Nephron progenitor cell (in vitro differentiated cells): ENCODE measurements around the gene CDC42EP5.

ENCODE experiments used
- DNase-seq: peaks from one replicate; pipeline ENCODE4 v3.0.0; 2021
- H3K27ac Mint-ChIP-seq: 2 replicates; pipeline ENCODE4 v1.8.0; 2021; ENCODE audit warnings: mild to moderate bottlenecking, moderate library complexity, mixed read lengths
- H3K27me3 Mint-ChIP-seq: 2 replicates; pipeline ENCODE4 v1.8.0; 2021; ENCODE audit warnings: mild to moderate bottlenecking, low read depth, mixed read lengths; ENCODE audit not compliant: poor library complexity
- H3K36me3 Mint-ChIP-seq: 2 replicates; pipeline ENCODE4 v1.8.0; 2021; ENCODE audit warnings: low read depth, mixed read lengths
- H3K4me1 Mint-ChIP-seq: 2 replicates; pipeline ENCODE4 v1.8.0; 2021; ENCODE audit warnings: mixed read lengths
- H3K4me3 Mint-ChIP-seq: 2 replicates; pipeline ENCODE4 v1.8.0; 2021; ENCODE audit warnings: mild to moderate bottlenecking, moderate library complexity, mixed read lengths
- H3K9me3 Mint-ChIP-seq: 2 replicates; pipeline ENCODE4 v1.8.0; 2021; ENCODE audit warnings: mild to moderate bottlenecking, moderate library complexity, mixed read lengths
- CTCF ChIP-seq: fragments of 200-600 bp; sonication (generic); IDR thresholded peaks from 2 replicates; pipeline ENCODE4 v1.5.0; 2021; ENCODE audit warnings: antibody characterized with exemption

Gene CDC42EP5

DNA sequence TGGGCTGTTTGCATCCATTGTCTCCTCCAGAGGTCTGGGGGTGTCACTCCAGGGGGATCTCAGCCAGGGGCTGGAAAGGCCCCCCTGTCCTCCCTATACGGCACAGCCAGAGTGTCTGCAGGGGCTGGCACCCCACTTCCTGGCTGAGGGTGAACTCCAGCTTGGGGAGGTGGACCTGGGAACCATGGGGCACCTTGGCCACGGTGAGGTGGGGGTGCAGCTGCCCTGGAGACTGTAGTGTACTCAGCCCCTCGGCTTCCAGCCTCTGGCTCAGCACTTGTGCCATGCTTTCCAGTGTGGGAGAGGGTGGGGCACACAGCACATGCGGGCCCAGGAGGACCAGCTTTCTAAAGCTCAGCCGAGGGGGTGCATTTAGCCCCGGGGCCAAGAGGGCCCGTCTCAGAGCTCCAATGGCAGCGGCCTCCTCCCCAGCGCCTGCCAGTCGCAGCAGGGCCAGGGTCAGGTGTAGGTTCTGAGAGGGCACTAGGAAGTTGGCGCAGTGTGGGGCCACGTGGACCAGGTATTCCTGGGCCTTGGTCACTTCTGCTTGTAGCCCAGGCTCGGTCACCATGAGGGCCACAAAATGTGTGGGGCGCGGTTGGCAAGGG is 10.9 kb downstream of the CDC42EP5 start:
- H3K27ac Mint-ChIP-seq: peak overlapping the region; percentile 57
- H3K36me3 Mint-ChIP-seq: peaks cover 25% of the 10 kb centered on the region
- no peak for TF ChIP-seq CTCF
- H3K4me1 Mint-ChIP-seq: peaks cover 32% of the 10 kb centered on the region
- no peak for DNase-seq
- H3K4me3 Mint-ChIP-seq: peak overlapping the region; percentile 61
- peaks cover 4% of the 10 kb centered on the region for H3K9me3 Mint-ChIP-seq
- peaks cover 30% of the 10 kb centered on the region for H3K27me3 Mint-ChIP-seq

GRCh38 chr19:54461613-54462012 is 11.5 kb downstream of the CDC42EP5 start:
- peaks cover 4% of the 10 kb centered on the region for H3K9me3 Mint-ChIP-seq
- peak overlapping the region; percentile 57 for H3K27ac Mint-ChIP-seq
- no peak for TF ChIP-seq CTCF
- peak overlapping the region; percentile 61 for H3K4me3 Mint-ChIP-seq
- peaks cover 25% of the 10 kb centered on the region for H3K36me3 Mint-ChIP-seq
- H3K27me3 Mint-ChIP-seq: peaks cover 25% of the 10 kb centered on the region
- peaks cover 32% of the 10 kb centered on the region for H3K4me1 Mint-ChIP-seq
- DNase-seq: no peak

DNA sequence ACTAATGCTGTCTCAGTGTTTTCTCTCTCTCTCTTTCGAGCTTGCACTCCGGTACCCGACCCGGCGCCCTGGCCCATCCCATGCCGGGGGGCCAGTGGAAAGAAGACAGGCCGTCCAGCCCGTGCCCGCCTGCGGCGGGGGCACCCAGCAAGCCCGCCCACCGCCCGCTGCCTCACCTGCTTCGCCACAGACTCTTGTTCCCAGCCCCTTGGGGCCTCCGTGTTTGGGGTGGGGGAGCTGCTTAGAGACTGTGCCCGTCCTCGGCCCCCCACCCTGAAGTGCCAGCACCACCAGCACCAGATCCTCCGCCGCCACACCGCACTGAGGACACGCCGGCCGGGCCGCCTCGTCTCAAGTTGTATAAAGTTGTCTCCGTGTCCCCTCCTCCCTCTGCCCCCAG is 11.9 kb downstream of the CDC42EP5 start:
- TF ChIP-seq CTCF: no peak
- Mint-ChIP-seq H3K4me3 (peak overlapping the region; percentile 61), H3K27me3 (peaks cover 21% of the 10 kb centered on the region), H3K9me3 (peaks cover 4% of the 10 kb centered on the region), H3K27ac (peak overlapping the region; percentile 91), H3K36me3 (peaks cover 25% of the 10 kb centered on the region), H3K4me1 (peaks cover 32% of the 10 kb centered on the region)
- no peak for DNase-seq

DNA sequence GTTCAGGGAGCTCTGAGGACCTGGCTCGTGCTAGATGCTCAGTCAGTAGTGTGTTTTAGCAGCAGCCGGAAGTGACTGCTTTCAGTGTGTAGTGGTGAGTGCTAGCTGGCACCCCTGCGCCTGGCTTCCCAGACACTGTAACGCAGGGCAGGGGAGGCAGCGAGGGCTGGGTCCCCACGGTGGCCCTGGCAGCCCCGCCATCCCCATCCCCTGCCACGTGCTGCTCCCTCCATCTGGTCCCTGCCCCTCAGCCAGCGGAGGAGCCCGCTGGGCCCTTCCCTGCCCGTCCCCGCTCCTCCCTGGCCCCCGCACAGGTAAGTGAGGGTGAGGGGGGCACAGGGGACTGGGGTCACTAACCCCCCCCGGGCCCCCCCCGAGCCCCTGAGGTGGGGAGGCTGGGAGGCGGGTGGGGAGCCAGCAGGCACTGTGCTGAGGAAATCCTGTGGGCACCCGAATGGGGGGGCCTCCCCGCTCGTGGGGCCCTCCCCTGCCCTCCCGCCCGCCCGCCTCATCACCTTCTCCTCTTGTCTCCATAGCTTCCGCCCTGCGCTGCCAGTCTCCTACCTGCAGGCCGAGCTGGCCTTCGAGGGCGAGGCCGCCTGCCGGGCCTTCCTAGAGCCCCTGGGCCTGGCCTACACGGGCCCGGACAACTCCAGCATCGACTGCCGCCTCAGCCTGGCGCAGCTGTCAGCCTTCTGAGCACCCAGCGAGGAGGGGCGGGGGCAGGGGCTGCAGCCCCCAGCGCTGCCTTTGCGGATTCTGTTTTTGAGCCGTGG is 12.7 kb downstream of the CDC42EP5 start:
- no peak for DNase-seq
- H3K27me3 Mint-ChIP-seq: peaks cover 13% of the 10 kb centered on the region
- no peak overlapping the region for H3K27ac Mint-ChIP-seq
- no peak overlapping the region for H3K4me3 Mint-ChIP-seq
- H3K9me3 Mint-ChIP-seq: peaks cover 4% of the 10 kb centered on the region
- TF ChIP-seq CTCF: no peak
- H3K36me3 Mint-ChIP-seq: peaks cover 28% of the 10 kb centered on the region
- H3K4me1 Mint-ChIP-seq: peaks cover 32% of the 10 kb centered on the region

DNA sequence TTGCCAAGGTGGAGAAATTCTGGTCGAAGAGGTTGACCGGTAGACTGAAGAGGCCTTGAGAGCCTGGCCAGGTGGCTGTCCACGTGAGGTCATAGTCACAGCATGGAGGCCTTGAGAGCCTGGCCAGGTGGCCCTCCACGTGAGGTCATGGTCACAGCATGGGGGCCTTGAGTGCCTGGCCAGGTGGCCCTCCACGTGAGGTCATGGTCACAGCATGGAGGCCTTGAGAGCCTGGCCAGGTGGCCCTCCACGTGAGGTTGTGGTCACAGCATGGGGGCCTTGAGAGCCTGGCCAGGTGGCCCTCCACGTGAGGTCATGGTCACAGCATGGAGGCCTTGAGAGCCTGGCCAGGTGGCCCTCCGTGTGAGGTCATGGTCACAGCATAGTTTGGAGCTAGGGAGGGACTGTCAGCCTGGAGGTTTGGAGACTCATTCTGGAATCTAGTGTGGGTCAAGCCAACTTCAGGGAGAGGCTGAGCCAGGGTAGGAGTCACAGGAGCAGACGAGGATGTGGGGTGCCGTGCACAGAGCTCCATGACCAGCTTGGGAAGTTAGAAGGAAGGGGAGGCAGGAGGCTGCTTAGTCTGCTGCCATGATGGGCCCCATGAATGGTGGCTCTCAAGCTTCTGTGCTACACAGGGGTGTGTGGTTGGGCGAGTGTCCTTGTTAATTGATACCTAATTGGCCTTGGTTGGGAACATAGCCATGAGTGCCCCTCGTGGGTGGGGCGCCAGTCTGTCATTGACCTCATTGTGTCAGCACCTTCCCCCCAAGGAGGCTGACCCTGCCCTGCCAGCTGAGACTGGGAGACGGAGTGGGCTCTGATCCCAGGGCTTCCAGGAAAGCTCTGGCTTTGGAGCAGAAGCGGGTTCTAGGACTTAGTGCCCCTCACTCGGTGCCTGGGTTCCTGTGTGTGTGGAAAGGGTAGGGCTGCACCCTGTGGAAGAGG is 13.5 kb downstream of the CDC42EP5 start:
- DNase-seq: no peak
- Mint-ChIP-seq H3K9me3 (peaks cover 4% of the 10 kb centered on the region), H3K4me1 (peaks cover 28% of the 10 kb centered on the region), H3K4me3 (no peak overlapping the region), H3K27me3 (peaks cover 9% of the 10 kb centered on the region), H3K36me3 (peaks cover 33% of the 10 kb centered on the region), H3K27ac (no peak overlapping the region)
- no peak for TF ChIP-seq CTCF
